H1 (cell line): Measurements from ENCODE around the gene CDNF.

Experiments used
- CEBPB ChIP-seq: IDR thresholded peaks from 2 replicates; pipeline ENCODE4 v1.6.1; 2012; ENCODE audit warnings: low read depth, low read length
- CREB1 ChIP-seq: IDR thresholded peaks from 2 replicates; pipeline ENCODE4 v1.6.1; 2012; ENCODE audit warnings: inconsistent platforms
- FOSL1 ChIP-seq: IDR thresholded peaks from 2 replicates; pipeline ENCODE4 v1.6.1; 2011; ENCODE audit warnings: mild to moderate bottlenecking, low read depth, low read length, moderate library complexity; ENCODE audit not compliant: insufficient read depth
- GABPA ChIP-seq: IDR thresholded peaks from 2 replicates; pipeline ENCODE4 v1.6.1; 2011; ENCODE audit warnings: mild to moderate bottlenecking, low read length, moderate library complexity, borderline replicate concordance; ENCODE audit not compliant: insufficient read depth
- HDAC2 ChIP-seq, 2 experiments: fragments of 300-600 bp in 1 of 2; sonication (generic) in 1 of 2; IDR thresholded peaks; 2 replicates each; pipeline ENCODE4 v1.6.1; 2011 to 2012; ENCODE audit warnings: low read depth in 2 of 2, low read length in 2 of 2, mild to moderate bottlenecking in 2 of 2, moderate library complexity in 2 of 2, borderline replicate concordance in 1 of 2, inconsistent platforms in 1 of 2
- POLR2A ChIP-seq, 2 experiments: IDR thresholded peaks; 1 replicate in 1 of 2; 2 replicates in 1 of 2; pipeline ENCODE4 v1.6.1; 2011; ENCODE audit warnings: low read depth in 2 of 2, low read length in 2 of 2, mild to moderate bottlenecking in 2 of 2; ENCODE audit errors: control extremely low read depth in 1 of 2
- ZNF274 ChIP-seq: IDR thresholded peaks from 2 replicates; pipeline ENCODE4 v1.7.0; 2012; ENCODE audit warnings: low read length, borderline replicate concordance; ENCODE audit errors: extremely low read depth
- TF ChIP-seq, protein P1 (sequence below), 3 experiments: IDR thresholded peaks; 1 replicate in 2 of 3; 2 replicates in 1 of 3; pipeline versions ENCODE4 v1.5.1 to v1.6.1; 2011; ENCODE audit warnings: low read length in 3 of 3, mild to moderate bottlenecking in 3 of 3, inconsistent platforms in 2 of 3, low read depth in 1 of 3, moderate library complexity in 1 of 3; ENCODE audit not compliant: insufficient read depth in 1 of 3; ENCODE audit errors: control extremely low read depth in 1 of 3
- TF ChIP-seq, protein P2 (sequence below): IDR thresholded peaks from 2 replicates; pipeline ENCODE4 v1.6.1; 2012; ENCODE audit warnings: low read length, inconsistent platforms
- TF ChIP-seq, protein P3 (sequence below): fragments of 300-600 bp; sonication (generic); IDR thresholded peaks from 2 replicates; pipeline ENCODE4 v1.7.1; 2012; ENCODE audit warnings: low read length, moderate library complexity, mild to moderate bottlenecking, inconsistent platforms; ENCODE audit not compliant: insufficient replicate concordance

DNA sequence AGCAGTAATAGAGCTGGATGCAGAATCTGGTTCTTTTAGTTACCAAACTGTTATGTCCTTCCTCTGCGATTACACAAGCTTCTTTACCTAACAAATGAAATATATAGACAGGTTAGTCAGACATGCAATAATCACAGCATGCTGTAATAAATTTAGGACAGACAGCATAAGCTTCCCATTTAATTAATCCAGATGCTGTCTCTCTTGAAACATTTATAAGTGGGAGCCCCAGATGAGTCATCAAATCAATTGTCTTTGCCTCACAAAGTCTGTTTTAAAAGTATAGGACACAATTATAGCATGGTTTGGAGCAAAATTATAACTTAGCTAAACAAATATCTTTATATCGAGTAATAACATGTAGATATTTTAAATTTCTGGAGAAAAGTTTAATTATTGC lies 1.6 kb downstream of the CDNF start:
- TF ChIP-seq CEBPB (no peak), FOSL1 (no peak), CREB1 (no peak), HDAC2 (IDR thresholded peaks at IDR 0.05; ENCODE audit: borderline replicate concordance in 1 of 2, low read depth in 2 of 2, low read length in 2 of 2) (no peak), POLR2A (IDR thresholded peaks at IDR 0.05; ENCODE audit: control extremely low read depth in 1 of 2, low read depth in 2 of 2, low read length in 2 of 2) (no peak), GABPA (no peak), ZNF274 (no peak)
- TF ChIP-seq, protein P1, sequence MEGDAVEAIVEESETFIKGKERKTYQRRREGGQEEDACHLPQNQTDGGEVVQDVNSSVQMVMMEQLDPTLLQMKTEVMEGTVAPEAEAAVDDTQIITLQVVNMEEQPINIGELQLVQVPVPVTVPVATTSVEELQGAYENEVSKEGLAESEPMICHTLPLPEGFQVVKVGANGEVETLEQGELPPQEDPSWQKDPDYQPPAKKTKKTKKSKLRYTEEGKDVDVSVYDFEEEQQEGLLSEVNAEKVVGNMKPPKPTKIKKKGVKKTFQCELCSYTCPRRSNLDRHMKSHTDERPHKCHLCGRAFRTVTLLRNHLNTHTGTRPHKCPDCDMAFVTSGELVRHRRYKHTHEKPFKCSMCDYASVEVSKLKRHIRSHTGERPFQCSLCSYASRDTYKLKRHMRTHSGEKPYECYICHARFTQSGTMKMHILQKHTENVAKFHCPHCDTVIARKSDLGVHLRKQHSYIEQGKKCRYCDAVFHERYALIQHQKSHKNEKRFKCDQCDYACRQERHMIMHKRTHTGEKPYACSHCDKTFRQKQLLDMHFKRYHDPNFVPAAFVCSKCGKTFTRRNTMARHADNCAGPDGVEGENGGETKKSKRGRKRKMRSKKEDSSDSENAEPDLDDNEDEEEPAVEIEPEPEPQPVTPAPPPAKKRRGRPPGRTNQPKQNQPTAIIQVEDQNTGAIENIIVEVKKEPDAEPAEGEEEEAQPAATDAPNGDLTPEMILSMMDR (IDR thresholded peaks at IDR 0.05; ENCODE audit: control extremely low read depth in 1 of 3, insufficient read depth in 1 of 3, low read depth in 1 of 3, low read length in 3 of 3): no peak
- TF ChIP-seq, protein P2, sequence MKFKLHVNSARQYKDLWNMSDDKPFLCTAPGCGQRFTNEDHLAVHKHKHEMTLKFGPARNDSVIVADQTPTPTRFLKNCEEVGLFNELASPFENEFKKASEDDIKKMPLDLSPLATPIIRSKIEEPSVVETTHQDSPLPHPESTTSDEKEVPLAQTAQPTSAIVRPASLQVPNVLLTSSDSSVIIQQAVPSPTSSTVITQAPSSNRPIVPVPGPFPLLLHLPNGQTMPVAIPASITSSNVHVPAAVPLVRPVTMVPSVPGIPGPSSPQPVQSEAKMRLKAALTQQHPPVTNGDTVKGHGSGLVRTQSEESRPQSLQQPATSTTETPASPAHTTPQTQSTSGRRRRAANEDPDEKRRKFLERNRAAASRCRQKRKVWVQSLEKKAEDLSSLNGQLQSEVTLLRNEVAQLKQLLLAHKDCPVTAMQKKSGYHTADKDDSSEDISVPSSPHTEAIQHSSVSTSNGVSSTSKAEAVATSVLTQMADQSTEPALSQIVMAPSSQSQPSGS: no peak
- TF ChIP-seq, protein P3, sequence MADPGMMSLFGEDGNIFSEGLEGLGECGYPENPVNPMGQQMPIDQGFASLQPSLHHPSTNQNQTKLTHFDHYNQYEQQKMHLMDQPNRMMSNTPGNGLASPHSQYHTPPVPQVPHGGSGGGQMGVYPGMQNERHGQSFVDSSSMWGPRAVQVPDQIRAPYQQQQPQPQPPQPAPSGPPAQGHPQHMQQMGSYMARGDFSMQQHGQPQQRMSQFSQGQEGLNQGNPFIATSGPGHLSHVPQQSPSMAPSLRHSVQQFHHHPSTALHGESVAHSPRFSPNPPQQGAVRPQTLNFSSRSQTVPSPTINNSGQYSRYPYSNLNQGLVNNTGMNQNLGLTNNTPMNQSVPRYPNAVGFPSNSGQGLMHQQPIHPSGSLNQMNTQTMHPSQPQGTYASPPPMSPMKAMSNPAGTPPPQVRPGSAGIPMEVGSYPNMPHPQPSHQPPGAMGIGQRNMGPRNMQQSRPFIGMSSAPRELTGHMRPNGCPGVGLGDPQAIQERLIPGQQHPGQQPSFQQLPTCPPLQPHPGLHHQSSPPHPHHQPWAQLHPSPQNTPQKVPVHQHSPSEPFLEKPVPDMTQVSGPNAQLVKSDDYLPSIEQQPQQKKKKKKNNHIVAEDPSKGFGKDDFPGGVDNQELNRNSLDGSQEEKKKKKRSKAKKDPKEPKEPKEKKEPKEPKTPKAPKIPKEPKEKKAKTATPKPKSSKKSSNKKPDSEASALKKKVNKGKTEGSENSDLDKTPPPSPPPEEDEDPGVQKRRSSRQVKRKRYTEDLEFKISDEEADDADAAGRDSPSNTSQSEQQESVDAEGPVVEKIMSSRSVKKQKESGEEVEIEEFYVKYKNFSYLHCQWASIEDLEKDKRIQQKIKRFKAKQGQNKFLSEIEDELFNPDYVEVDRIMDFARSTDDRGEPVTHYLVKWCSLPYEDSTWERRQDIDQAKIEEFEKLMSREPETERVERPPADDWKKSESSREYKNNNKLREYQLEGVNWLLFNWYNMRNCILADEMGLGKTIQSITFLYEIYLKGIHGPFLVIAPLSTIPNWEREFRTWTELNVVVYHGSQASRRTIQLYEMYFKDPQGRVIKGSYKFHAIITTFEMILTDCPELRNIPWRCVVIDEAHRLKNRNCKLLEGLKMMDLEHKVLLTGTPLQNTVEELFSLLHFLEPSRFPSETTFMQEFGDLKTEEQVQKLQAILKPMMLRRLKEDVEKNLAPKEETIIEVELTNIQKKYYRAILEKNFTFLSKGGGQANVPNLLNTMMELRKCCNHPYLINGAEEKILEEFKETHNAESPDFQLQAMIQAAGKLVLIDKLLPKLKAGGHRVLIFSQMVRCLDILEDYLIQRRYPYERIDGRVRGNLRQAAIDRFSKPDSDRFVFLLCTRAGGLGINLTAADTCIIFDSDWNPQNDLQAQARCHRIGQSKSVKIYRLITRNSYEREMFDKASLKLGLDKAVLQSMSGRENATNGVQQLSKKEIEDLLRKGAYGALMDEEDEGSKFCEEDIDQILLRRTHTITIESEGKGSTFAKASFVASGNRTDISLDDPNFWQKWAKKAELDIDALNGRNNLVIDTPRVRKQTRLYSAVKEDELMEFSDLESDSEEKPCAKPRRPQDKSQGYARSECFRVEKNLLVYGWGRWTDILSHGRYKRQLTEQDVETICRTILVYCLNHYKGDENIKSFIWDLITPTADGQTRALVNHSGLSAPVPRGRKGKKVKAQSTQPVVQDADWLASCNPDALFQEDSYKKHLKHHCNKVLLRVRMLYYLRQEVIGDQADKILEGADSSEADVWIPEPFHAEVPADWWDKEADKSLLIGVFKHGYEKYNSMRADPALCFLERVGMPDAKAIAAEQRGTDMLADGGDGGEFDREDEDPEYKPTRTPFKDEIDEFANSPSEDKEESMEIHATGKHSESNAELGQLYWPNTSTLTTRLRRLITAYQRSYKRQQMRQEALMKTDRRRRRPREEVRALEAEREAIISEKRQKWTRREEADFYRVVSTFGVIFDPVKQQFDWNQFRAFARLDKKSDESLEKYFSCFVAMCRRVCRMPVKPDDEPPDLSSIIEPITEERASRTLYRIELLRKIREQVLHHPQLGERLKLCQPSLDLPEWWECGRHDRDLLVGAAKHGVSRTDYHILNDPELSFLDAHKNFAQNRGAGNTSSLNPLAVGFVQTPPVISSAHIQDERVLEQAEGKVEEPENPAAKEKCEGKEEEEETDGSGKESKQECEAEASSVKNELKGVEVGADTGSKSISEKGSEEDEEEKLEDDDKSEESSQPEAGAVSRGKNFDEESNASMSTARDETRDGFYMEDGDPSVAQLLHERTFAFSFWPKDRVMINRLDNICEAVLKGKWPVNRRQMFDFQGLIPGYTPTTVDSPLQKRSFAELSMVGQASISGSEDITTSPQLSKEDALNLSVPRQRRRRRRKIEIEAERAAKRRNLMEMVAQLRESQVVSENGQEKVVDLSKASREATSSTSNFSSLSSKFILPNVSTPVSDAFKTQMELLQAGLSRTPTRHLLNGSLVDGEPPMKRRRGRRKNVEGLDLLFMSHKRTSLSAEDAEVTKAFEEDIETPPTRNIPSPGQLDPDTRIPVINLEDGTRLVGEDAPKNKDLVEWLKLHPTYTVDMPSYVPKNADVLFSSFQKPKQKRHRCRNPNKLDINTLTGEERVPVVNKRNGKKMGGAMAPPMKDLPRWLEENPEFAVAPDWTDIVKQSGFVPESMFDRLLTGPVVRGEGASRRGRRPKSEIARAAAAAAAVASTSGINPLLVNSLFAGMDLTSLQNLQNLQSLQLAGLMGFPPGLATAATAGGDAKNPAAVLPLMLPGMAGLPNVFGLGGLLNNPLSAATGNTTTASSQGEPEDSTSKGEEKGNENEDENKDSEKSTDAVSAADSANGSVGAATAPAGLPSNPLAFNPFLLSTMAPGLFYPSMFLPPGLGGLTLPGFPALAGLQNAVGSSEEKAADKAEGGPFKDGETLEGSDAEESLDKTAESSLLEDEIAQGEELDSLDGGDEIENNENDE: no peak
